Activated CD4-positive, alpha-beta T cell treated with anti-CD3 and anti-CD28 coated beads, Interleukin-2, amount 50 U/mL, for 48 hours (primary cell): ENCODE data around the gene TNFSF11.
"Not testable (repeated sequence)": the region's sequence is repeated elsewhere in the genome, so short reads cannot be mapped to it uniquely, and the experiment has no call there.

Source experiments
- DNase-seq, 2 experiments: peaks; one replicate each; pipeline ENCODE4 v3.0.0-alpha.2; 2020

The TNFSF11 gene, protein sequence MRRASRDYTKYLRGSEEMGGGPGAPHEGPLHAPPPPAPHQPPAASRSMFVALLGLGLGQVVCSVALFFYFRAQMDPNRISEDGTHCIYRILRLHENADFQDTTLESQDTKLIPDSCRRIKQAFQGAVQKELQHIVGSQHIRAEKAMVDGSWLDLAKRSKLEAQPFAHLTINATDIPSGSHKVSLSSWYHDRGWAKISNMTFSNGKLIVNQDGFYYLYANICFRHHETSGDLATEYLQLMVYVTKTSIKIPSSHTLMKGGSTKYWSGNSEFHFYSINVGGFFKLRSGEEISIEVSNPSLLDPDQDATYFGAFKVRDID

DNA sequence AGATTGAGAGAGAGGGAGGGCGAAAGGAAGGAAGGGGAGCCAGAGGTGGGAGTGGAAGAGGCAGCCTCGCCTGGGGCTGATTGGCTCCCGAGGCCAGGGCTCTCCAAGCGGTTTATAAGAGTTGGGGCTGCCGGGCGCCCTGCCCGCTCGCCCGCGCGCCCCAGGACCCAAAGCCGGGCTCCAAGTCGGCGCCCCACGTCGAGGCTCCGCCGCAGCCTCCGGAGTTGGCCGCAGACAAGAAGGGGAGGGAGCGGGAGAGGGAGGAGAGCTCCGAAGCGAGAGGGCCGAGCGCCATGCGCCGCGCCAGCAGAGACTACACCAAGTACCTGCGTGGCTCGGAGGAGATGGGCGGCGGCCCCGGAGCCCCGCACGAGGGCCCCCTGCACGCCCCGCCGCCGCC is at the start of gene TNFSF11:
TNFSF11 (plus strand) TSS at position 142 of the 400 bp plus-strand sequence; CDS start at position 294, 152 bp downstream.
- DNase-seq, result peak; percentile 9 to 27

GRCh38 chr13:42524487-42525034 is 49.4 kb upstream of the TNFSF11 start:
- DNase-seq, result no peak

- no peak for DNase-seq
These were observed 48.9 kb upstream of the TNFSF11 start for GRCh38 chr13:42525035-42525504.

GRCh38 chr13:42526276-42526675 is 47.7 kb upstream of the TNFSF11 start:
- no peak for DNase-seq

DNA sequence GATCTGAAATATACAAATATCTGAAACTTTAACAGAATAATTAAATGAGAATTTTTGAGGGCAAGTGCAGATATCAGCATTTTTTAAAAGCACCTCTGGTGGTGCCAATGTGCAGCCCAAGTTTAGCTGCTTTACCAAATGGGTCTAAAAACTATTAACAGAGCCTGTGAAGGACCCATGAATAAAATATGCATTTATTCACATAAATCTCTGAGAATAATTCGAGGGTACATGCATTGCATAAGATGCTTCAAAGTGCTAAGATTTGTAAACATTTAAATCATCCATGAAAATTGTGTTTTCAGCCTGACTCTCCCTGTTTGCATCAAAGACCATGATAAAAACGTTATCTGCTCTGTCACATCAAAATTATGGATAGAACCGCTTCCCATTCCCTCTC is 47.1 kb upstream of the TNFSF11 start:
- no peak for DNase-seq

DNA sequence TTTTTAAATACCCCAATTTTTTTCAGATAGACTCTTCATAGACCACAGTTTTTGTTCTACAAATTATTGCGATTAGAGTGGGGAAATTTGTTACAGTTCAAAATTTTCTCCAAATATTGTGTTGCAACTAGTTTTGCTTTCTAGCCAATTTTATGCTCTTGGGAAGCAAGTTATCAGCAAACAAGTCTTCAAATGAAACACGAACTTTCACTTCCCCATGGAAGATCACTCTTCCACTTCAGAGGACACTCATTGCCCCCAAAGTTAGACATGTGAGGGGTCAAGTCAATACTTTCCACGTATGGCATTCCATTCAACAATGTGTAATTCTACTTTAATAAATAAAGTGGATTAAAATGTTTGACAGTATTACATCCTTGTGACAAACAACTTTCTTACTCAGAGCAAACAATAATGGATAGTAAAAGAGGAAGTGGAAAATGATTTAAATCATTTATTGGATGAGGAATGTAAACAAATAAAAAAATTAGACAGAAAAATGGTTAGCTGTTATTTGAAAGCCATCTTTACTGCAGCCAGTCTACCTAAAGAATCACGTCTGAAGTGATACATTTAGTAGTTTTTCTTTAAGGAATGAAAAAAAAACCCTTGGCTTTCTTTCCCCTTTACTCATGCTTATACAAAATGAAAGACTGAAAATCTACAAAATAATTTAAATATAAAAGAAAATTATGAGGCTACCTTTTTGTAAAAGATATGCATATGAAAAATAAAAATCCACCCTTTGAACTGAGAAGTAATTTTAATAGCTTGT is 41.2 kb upstream of the TNFSF11 start:
- no peak for DNase-seq

GRCh38 chr13:42533336-42533591 is 40.7 kb upstream of the TNFSF11 start:
- no peak for DNase-seq

DNA sequence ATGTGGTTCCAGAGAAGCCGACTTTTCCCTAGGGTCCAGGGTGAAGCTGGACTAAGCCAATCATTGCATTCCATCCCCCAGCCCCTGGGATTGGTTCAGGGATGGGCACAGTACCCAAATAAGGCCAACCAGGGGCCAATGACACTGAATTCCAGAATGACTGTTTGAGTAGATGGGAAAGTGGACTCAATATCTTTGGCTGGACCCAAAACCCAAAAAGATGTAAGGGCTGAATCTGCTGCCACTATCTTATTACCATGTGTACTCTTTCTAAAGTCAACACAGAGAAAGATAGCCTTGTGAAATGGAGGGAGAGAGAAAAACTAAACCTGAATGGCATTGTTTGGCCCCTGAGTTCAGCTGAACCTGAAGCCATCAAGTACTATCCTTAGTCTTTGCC is 39.2 kb upstream of the TNFSF11 start:
- no peak for DNase-seq

- DNase-seq, result no peak
These were observed 35.0 kb upstream of the TNFSF11 start for GRCh38 chr13:42538996-42539395.

GRCh38 chr13:42539670-42540069 is 34.3 kb upstream of the TNFSF11 start:
- DNase-seq, result no peak

- no peak for DNase-seq
These were observed 30.6 kb upstream of the TNFSF11 start for GRCh38 chr13:42543215-42543797.

DNA sequence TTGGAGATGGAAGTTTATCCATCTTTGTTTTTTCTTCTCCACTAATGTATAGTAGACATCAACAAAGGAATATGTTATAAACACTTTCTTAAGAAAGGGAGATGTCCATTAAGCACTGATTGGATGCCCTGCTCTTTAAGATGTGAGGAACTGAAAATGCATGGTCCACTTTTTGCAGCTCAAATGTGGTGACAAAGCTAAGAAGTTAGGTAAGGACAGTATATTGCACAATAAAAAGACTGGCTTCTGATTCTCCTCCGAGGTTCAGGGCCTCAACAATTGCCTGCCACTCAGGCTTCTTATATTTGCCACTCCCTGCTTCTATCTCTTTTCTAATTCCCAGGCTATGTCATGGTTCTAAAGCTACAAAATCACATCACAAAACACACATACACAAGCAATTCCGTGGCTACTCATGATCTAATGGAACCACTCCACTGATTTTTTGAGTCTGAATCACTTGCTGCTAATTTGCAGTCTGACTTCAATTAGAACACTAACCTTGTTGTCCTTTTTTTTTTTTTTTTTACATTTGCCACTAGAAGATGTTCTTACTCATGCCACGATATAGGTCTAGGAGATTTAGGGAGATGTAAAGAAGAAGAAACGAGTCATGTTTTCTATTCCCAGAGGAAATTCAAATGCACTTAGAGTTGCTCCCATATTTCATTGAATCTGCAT is 29.6 kb upstream of the TNFSF11 start:
- DNase-seq, result no peak

- DNase-seq, result no peak
These were observed 28.1 kb upstream of the TNFSF11 start for GRCh38 chr13:42545842-42546241.

GRCh38 chr13:42547612-42548011 is 26.3 kb upstream of the TNFSF11 start:
- peak; percentile 10 to 22 for DNase-seq

GRCh38 chr13:42548731-42549551 is 25.0 kb upstream of the TNFSF11 start:
- no peak for DNase-seq

DNA sequence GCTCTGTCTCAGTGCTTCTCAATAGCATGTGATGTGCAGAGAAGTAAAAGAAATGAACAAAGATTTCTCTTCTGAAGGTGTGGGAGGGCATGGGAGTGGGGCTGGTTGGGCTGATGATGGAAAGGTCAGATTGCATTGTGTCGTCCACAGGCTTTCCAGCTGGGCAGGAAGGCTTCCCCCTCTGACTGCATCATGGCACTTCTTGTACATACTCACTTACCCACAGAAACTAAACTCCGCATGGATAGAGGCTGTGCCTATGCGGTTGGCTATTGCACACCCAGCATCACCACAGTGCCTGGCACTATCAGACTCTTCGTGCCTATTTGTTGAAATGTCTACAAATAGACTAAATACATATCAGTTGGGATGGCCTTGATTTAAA is 24.4 kb upstream of the TNFSF11 start:
- DNase-seq, result no peak

DNA sequence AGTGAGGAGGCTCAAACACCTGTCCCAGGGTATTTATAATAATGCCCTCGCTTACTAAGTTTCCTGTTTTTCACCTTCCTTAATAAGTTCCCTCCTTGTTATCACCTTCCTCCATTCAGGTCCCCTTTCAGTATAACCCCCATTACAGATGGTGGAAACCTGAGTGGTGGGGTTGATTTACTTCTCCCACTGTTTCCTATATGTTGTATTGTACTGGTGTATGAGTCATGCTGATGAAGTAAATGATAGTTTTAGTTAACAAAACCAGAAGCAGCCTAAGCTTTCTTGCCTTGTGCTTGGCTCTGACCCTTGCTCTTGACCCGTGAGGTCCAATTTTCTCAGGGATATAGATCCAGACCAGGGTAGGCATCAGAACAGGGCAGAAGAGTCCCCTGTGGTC is 22.3 kb upstream of the TNFSF11 start:
- no peak for DNase-seq

GRCh38 chr13:42553098-42554046 is 20.6 kb upstream of the TNFSF11 start:
- DNase-seq, result no peak

GRCh38 chr13:42559057-42559456 is 14.9 kb upstream of the TNFSF11 start:
- no peak for DNase-seq

- not testable (repeated sequence) for DNase-seq
These were observed 14.3 kb upstream of the TNFSF11 start for GRCh38 chr13:42559573-42560218.

GRCh38 chr13:42560320-42560719 is 13.6 kb upstream of the TNFSF11 start:
- DNase-seq, result not testable (repeated sequence)
